ENCODE measurements around the gene CCL28. TPM values are rescaled to one million over a fixed set of nuclear protein-coding genes. Genes with fewer than 3 reads are reported as not detected.

CCL28 gene
- total and polyA plus RNA-seq, 2 of the 13 experiments (the other 11 are each of a cell fraction or from before 2014, with no cell fraction given), result 0.03 TPM; not detected in 1

GRCh38 chr5:43432486-43433375 is 20.5 kb upstream of the CCL28 start (continued):
- no peak for TF ChIP-seq ZNF407 (CRISPR knock-in tag; IDR thresholded peaks at IDR 0.05; ENCODE audit: not compliant biosample characterization)
- TF ChIP-seq EHMT2 (IDR thresholded peaks at IDR 0.05; ENCODE audit: borderline replicate concordance, low read depth, low read length), result peak; percentile 92; the same call in 1 of the 2 replicates
- TF ChIP-seq ZBTB20 (CRISPR knock-in tag; IDR thresholded peaks at IDR 0.05; ENCODE audit: borderline replicate concordance, low read depth), result peak; percentile 70
- no peak for TF ChIP-seq ZNF839 (CRISPR knock-in tag; IDR thresholded peaks at IDR 0.05; ENCODE audit: borderline replicate concordance)
- no peak for TF ChIP-seq BRCA1 (CRISPR knock-in tag; IDR thresholded peaks at IDR 0.05)
- no peak; the same call in 1 of the 2 replicates for TF ChIP-seq MTERF4 (CRISPR knock-in tag; IDR thresholded peaks at IDR 0.05)
- TF ChIP-seq KDM5B (CRISPR knock-in tag; IDR thresholded peaks at IDR 0.05; ENCODE audit: borderline replicate concordance), result no peak
- no peak for TF ChIP-seq ZNF597 (CRISPR knock-in tag; IDR thresholded peaks at IDR 0.05)
- no peak for TF ChIP-seq ZNF782 (CRISPR knock-in tag; IDR thresholded peaks at IDR 0.05; ENCODE audit: borderline replicate concordance)
- no peak for TF ChIP-seq FOXA1 (IDR thresholded peaks at IDR 0.05)
- TF ChIP-seq FOXA1 (CRISPR knock-in tag; IDR thresholded peaks at IDR 0.05), result peak; percentile 97
- peak; percentile 45; the same call in 1 of the 2 replicates for TF ChIP-seq ZNF281 (CRISPR knock-in tag; IDR thresholded peaks at IDR 0.05; ENCODE audit: borderline replicate concordance)
- no peak for TF ChIP-seq ZNF326 (CRISPR knock-in tag; IDR thresholded peaks at IDR 0.05; ENCODE audit: borderline replicate concordance)

Data from HepG2 (cell line).